Endometrium (tissue), 2 donors: ENCODE measurements around the gene CCNH.
A peak's percentile ranks its signal among the peaks of the same experiment; 100 is the strongest.

Experiments
- FAIRE-seq: peaks from 2 replicates; lab custom pipeline; 2012; peaks lifted over from hg19 to GRCh38; lab: Jason Lieb, UNC
- donor health status: control.
- donor health status: control.

CCNH gene

GRCh38 chr5:87403409-87403808, 9.3 kb downstream of the CCNH start:
- no peak for FAIRE-seq

DNA sequence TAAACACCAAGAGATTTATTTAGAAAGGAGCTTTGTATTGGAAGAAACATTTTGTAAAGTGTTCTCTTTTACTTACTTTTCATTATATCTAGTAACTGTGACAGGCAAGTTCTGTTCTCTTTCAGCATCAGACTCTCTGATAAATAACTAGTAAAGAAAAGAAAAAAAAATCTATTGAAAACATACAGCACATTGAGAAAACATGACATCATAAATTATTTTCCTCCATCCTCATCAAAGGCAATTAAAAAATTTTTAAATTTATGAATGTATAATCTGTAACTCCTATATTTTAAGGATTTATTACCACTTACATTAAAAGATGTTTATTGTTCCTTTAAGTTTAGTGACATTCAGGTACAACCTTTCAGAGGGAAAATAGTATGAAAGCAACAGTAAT, 11.1 kb downstream of the CCNH start:
- no peak for FAIRE-seq

GRCh38 chr5:87400305-87400899, 12.3 kb downstream of the CCNH start:
- no peak for FAIRE-seq

- no peak for FAIRE-seq
Measured at GRCh38 chr5:87399720-87400119, 13.0 kb downstream of the CCNH start.

- FAIRE-seq: no peak
Measured at GRCh38 chr5:87398981-87399614, 13.6 kb downstream of the CCNH start.

DNA sequence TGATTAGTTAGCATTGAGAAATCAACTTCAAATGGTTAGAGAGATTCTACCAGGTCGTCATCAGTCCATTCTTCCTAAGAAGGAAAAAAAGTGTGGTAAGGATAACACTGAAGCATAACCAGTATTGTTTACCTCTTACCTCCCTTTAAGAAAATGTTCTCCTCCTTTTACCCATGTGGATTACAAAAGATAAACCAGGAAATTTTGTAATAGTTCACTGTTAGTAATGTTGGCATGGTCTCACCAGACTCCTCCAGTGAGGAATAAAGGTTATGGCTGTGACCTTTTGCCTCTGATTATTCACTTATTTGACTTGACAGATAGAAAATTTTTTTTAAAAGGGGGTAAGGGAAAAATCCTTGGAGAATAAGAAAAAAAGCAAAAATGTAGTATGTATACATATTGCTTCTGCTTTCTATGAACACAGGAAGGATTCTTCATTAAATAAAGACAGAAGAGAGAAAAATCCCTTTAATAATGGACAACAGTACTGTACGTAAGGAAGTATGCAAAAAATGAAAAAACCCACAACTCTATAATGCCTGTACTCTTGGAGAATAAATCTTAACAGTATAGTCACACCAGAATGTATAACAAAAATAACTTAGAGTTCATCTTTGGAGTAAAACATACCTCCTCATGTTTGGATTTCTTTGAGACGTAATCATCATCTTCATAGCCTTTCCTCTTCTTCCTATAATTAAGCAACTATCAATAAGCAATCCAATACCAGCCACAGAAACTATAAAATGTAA, 18.1 kb downstream of the CCNH start:
- no peak for FAIRE-seq

GRCh38 chr5:87393331-87393730, 19.4 kb downstream of the CCNH start:
- no peak for FAIRE-seq

GRCh38 chr5:87392801-87393200, 19.9 kb downstream of the CCNH start:
- no peak for FAIRE-seq

DNA sequence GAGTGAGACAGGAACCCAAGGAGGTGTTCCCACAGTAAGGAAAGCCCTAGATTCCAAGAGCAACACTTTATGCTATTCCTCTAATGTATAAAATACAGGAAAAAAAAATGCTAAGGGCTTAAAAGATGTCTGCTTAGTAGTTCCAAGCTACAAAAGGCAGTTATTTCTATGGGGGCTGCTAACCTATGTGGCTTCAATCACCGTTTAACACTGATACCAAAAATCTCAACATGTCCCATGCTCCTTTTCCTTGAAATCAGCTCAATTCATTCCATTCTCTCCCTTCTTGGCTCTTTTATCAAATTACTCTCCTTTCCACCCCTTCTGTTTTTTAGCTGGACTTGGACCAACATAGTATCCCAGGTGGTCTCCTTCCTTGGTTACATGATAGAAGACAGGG, 20.6 kb downstream of the CCNH start:
- FAIRE-seq: no peak

GRCh38 chr5:87390576-87391199, 22.0 kb downstream of the CCNH start:
- FAIRE-seq: no peak

GRCh38 chr5:87390075-87390474, 22.7 kb downstream of the CCNH start:
- FAIRE-seq: no peak

- no peak for FAIRE-seq
Measured at GRCh38 chr5:87389296-87390034, 23.3 kb downstream of the CCNH start.

DNA sequence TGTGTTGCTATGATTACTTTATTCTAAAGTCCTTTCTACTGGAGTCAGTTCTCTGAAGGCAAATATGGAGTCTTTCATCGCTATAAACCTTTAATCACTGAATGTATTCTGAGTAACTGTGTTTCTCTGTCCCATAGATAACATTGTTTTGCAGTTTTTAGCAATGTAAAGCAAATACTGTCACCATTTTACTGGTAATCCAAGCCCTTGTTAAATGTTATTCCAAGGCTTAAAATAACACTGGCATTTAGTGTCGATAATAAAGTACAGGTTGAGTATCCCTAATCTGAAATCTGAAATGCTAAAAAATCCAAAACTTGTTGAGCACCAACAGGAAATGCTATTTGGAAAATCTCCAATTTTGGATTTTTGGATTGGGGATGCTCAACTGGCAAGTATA, 24.6 kb downstream of the CCNH start:
- no peak for FAIRE-seq

DNA sequence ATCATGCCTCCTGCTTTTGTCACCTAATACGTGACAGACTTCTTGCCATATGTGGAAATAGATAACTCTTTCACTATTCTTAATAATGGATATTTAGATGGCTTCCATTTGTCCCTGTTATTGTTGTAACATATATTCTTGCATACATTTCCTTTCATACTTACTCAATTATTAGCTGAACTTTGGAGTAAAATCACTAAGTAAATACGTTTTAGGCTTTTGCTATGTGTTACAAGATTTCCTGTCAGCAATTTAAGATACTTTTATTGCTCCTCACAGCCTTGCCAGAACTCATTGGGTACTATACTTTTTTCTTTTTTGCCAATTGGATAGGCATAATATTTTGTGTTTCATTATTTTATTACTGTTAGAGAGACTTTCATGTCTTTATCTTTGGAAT, 26.9 kb downstream of the CCNH start:
- FAIRE-seq: no peak

DNA sequence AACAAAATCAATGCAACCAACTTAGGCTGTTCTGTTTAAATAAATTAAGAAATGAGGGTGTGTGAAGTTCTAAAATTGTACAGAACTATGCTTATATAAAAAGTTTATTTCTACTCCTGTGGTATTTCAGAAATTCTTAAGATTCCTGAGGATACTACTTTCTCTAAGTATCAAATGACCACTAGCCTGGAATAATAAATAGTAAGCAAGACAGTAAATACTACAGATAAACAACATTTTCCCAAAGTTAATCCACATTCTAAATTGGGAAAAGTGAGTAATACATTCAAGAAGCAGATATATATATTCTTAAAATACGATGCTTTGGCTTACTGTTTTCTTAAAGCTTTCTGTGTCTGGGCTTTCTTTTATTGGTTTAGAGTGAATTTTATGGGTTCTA, 29.5 kb downstream of the CCNH start:
- FAIRE-seq: no peak

DNA sequence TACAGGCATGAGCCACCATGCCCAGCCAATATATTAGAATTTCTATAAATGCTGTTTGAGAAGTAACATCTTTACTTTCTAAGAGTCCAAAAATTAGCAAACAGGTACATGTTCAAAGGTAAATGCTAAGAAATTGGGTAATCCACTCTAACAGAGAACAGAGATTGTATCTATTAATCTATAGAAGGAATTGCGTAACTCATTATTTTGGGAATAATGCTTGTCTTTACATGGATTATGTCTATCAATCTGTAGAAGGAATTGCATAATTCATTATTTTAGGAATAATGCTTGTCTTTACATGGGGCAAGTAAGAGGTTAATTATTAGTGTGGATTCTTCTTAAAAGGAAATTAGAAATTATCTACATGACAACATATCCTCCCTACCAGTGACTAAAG, 30.5 kb downstream of the CCNH start:
- no peak for FAIRE-seq

GRCh38 chr5:87372705-87373104, 40.0 kb downstream of the CCNH start:
- FAIRE-seq: no peak

DNA sequence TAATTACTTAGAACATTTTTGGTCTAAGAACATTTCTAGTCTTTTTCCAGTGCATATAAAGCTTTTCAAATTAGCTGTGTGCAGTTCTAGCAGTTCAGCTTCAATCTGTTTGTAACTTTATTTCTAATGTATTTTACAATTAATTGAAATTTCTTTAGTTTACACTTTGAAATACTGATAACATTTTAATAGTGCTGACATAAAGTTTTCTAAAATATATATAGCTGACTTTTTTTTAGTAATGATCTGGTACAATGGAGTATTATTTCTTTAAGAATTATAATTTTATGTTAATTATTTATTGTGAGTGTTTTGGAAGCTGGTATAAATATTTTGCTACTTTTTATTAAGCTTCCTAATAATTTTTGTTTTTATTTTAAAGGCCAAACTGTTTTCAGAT, 43.3 kb downstream of the CCNH start:
- FAIRE-seq: peak; percentile 45

DNA sequence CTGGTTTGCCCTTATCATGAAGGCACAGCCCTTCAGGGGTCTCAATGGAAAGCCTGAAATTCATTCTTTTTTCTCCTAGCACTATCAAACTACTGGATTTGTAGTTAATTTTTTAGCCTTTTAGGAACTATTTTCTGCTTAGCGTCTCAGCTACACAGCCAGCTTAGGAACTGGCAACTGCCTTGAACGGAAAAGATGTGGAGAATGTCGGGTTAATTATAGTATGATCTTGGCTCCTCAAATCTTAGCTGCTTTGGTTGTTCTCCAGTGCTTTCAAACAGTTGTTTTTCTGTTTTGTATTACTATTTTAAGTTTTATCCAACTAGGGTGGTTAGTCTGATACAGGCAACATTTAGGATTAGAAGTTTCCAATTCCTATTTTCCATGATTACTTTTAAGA, 44.1 kb downstream of the CCNH start:
- no peak for FAIRE-seq

DNA sequence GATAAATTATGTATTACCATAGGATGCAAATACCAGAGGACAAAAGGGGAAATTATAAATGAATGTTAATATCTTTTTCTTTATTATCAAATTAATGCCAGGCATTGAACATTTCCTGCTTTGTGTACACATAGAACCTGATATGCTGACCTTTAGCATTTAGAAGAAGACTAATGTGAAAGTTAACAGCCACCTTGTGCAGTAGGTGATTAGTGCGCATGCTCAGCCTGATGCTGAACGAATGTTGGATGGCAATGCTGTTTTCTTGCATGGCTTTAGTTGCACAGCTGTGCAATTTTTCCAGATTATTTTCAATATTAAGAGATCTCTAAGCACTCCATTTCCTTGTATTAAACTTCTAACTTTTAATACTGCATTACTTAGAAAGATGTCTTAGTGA, 45.5 kb downstream of the CCNH start:
- no peak for FAIRE-seq

DNA sequence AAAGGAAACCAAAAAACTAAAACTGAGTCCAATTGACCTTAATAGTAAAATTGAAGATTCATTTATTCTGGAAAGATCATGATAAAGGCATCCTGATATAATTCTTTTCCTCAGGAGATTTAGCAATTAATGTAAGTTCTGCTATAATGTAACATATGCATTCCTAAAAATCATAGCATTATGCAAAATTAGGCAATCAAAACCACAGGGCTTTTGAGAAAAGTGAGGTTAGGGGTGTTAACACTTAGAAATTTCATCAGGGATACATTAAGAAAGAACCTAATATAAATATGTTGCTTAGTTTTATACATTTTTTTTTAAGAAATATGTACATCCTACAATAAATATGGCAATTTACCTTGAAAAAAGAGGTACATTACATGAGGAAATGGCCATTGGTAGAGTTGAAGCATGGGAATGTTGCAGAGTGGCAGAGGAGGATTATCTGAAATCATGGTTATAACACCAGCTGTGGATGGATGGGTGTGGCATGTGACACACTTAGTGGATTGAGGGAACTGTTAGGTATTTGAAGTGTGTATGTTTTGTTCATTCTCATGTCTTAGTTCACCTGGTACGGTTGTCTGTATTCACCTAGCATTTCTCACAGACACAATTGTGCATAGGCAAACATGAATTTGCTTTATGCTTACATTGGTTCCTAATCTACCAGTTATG, 51.1 kb downstream of the CCNH start:
- FAIRE-seq: no peak

GRCh38 chr5:87361031-87361445, 51.7 kb downstream of the CCNH start:
- no peak for FAIRE-seq
